ENCODE data around the gene PNPLA1. TPM values are rescaled to one million over a fixed set of nuclear protein-coding genes. Genes with fewer than 3 reads are reported as not detected.

PNPLA1 gene
- total RNA-seq, 2 donors from 2014 or later = 0.43 to 0.53 TPM

DNA sequence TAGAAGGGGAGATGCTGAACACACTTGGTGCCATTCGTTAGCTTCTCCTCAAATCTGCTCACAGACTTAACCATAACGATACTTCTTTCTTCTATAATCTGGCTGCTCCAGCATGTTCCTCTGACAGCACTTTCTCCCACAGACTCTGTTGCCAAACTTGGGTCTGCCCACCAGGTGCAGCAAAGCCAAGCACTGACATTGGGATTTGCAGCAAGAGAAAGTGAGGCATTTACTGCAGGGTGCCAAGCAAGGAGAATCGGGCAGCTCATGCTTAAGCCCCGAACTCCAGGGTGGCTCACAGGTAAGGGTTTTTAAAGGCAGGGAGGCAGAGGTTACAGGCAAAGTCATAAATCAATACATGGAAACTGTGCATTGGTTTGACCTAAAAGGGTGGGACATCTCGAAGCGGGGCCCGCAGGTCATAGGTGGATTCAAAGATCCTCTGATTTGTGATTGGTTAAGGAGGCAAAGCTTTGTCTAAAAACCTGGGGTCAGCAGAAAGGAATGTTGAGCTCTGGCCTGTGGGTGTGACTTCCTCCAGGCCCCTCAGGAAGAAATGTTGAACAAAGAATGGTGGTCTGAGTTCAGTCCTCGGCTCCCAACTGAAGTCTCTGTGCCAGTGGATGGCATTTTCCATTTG, 25.1 kb upstream of the PNPLA1 start:
- intact Hi-C loops (cut with DNase I, micrococcal nuclease) = no loop called here
- ATAC-seq (no peak), DNase-seq (no peak)

DNA sequence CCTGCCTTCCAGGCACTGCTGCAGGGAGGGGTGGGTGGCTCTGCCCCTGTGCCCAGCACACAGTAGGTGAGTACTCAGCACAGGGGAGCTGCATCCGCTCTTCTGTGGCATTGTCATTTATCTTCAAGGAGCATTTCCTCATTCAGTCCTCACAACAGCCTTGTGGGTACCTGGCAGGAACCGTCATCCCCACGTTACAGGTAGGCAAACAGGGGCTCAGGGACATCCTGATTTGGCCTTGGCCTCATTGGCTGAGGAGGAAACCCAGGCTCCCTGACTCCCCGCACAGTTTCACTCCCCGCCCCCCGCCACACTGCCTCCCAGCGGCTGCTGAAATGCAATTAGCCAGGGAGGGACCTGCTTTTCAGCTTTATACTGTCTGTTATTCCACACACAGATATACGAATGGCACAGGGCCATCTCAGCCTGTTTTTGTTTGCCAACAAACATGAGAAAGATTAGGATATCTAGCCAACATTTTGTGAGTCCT, 24.2 kb upstream of the PNPLA1 start:
- intact Hi-C loops (cut with DNase I, micrococcal nuclease) = no loop called here
- peak; percentile 57 to 74 for DNase-seq
- peak; percentile 93 for ATAC-seq

DNA sequence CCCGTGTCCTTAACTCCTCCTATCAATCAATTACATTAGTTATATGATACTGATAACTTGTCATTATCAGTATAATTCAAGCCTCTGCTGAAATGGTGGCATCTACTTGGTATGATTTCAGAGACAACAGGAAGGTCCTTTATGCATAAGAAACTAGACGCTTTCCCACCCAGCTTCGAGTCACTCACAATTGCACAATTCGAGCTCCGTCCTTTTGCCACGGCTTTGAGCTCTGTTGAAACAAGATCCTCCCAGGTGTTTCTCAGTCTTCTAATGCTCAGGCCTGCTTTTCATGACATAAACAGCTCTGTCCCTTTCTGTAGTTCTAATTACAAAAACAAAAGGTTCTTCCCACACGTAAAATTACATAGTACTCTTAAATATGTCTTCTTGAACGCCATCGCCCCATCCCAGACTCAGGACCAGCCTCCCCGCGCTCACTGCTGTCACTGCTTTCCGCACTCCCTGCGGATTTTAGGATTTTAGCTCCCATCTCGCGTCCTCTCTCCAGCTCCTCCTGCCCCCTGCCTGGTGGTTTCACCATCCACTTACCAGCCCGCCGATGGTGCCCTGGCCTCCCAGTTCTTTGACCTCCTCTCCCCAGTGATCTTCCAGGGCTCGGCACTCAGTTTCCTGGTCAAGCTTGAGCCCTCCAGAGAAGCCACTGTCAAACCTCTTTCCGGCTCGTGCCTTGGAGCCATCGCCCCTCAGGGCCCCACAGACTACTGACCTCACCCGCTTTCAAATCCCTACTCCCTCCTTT, 23.2 kb upstream of the PNPLA1 start:
- no peak for ATAC-seq
- DNase-seq = no peak

DNA sequence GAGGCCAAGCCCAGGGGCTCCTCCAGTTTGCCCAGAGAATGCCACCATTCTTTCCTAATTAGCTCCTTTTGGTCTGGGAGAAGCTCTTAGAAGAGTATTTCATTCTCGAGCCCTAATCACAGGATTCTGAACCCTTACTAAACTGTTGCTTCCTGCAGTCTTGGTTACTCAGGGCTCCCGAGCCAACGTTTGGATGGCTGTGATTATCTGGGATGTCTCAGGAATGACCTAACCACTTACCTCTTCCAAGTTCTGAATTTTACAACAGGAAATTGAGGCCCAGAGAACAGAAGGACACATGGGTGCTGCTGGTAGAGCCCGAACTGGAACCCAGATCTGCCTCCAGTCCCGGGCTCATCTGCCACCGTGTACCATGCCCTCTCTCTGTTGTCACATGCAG, 22.2 kb upstream of the PNPLA1 start:
- intact Hi-C loops (cut with DNase I, micrococcal nuclease) = no loop called here
- peak; percentile 60 for ATAC-seq
- no peak for DNase-seq

More for the DNA sequence above, 23.2 kb upstream of the PNPLA1 start:
- intact Hi-C loops (cut with DNase I, micrococcal nuclease) = no loop called here

DNA sequence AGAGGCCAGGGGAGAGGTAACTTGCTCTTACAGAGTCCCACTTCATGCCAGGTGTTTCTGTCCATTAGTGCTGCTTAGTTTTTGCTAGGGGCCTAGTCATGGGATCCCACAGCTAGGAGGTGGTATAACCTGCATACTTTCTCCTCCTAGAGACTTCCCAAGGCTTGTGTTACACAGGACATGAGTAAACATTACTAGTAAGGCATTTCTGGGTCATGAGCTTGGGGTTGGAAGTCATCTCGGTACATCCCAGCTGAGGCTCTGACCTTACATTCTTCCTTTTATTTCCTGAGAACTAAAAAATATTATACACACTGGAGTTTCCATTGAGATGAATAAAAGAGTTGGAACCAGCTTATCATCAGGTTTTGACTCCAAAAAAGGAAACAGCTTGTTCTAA, 20.9 kb upstream of the PNPLA1 start:
- ATAC-seq (no peak), DNase-seq (no peak)
- intact Hi-C loops (cut with DNase I, micrococcal nuclease) = no loop called here

DNA sequence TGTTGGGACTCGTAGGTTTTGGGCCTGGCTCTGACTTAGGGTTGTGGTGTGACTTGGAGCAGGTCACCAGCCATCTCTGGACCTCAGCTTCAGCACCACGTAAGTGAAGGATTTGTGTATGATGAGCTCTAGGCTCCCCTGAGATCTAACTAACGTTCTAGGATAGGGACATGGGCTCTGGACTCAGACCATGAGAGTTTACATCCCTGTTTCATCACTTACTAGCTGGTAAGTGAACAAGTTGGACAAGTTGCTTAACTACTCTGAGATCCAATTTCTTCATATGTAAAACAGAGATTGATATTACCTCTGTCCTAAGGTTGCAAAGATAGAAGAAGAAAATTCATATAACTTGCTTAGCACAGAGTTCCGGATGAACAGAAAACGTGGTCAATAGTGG, 20.3 kb upstream of the PNPLA1 start:
- DNase-seq (no peak), ATAC-seq (no peak)
- intact Hi-C loops (cut with DNase I, micrococcal nuclease) = no loop called here

DNA sequence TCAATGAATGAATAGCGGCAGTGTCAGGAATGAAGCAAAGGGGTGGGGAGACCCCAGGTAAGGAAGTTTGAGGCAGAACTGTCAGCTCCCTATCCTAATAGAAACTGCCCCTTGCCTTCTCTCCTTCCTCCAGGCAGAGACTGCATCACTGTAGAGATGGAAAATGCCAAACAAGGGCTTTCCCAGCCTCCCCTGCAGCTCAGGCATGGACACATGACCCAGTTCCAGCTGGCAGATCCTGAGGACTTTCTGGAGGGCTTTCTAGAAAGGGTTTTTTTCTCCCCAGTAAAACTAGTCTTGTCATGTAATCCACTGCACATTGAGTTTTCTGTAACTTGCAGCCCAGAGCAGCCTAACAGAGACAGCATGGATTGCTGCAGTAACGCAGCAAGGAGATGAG, 17.9 kb upstream of the PNPLA1 start:
- no peak for DNase-seq
- ATAC-seq = no peak
- intact Hi-C loops (cut with DNase I, micrococcal nuclease) = no loop called here

DNA sequence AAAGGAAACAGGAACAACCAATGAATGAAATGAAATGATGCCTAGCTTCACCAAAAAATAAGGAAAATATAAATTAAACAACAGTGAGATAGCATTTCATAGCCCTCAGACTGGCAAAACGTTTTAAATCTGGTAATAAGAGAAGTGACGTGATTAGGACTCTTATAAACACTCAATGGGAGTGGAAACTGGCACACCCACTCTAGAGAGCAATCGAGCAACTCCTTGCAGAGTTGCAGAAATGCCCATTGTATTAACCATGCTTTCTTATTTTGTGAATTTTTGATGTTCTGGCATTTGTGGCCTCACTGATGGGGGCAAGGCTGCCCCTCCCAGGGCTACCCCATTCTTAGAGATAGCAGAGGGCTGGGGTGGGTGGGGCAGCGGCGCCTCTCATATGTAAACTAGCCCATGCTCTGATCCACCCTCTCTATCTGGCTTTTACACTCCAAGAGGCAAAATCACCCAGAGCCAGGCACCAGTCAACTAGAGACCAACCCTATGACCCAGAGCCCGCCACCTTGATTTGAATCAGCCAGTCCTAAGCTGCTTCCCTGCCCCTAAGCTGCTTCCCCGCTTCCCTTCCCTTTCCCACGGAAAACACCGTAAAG, 6.4 kb upstream of the PNPLA1 start:
- DNase-seq (no peak), ATAC-seq (no peak)
- intact Hi-C loops (cut with DNase I, micrococcal nuclease) = no loop called here

DNA sequence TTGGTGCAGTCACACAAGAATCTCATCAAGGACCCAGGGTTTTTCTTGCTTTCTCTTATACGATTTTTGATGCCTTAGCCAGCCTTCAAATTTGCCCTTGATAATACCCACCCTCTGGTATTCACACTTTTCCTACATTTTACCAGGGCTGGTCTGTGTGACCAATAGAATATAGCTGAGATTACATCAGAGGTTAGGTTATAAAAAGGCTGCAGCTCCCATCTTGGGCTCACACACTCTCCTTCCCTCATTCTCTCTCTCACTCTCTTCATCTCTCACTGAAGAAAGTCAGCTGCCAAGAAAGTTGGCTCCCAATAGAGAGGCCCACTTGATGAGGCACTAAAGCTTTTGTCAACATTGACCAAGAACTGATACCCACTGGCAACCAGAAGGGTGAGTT, 4.1 kb upstream of the PNPLA1 start:
- ATAC-seq = no peak
- no peak for DNase-seq
- intact Hi-C loops (cut with DNase I, micrococcal nuclease) = no loop called here

DNA sequence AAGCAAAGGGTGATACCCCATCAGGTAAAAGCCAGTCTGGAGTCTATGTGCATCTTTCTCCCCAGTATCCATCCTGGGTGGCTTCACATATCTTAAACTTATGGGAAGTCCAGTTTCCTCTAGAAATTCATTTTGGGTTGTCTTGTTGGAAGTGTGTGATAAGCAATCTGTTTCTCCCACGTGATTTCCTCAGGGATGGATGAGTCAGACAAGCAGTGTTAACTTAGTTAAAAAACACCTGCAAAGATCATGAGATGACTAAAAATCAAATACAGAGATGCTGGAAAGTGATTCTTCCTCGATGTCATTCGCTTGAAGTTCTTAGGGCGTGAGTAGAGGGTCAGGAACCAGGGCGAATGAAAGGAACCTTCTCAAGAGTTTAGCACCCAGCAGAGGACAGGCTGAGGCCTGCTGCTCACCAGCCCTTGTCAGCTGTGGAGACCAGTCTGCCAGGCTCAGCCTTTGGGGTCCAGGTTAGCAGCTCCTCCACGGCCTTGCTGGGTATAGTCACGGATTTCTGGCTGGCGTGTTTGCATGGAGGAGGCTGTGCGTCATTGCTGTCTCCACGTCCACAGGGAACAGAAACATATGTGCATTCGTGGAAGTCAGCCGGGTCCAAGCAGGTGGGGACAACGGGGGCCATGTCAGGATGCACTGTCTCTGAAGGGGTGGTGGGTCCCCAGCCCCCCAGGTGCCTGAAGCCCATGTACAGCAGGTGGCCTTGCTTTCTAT, 2.8 kb upstream of the PNPLA1 start:
- DNase-seq = no peak
- intact Hi-C loops (cut with DNase I, micrococcal nuclease) = no loop called here
- no peak for ATAC-seq

DNA sequence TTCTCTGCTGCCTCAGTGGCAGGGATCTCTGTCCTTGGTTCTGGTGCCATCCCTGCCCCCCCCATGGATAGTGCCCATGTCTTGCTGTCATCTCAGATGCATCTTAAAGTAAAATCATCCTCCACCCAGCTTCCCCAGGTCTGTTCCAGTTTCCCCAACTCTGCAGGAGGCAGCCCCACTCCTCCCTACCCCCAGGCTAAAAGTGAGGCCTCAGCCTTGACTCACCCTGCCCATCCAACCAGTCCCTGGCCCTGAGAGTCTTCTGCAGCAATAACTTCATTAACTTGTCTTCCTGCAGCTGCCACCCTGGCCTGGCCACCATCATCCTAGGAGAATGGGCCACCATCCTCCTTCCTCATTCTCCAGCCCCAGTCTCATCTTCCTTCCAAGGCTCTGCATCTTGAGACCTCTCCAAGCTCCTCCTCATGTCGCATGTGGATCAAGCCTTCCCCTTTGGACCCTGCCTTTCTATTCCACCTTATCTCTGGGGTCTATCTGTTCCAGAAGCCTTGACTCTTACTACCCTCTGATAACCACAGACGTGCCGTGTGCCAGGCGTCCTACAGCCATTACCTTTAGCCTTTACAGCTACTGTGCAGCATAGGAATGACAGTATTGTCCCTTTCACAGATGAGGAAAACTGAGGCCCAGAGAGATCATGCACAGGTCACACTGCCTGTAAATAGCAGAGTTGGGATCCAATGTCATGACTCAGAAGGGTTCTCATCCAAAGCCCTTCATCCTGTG, 2.0 kb upstream of the PNPLA1 start:
- intact Hi-C loops (cut with DNase I, micrococcal nuclease) = no loop called here
- DNase-seq (no peak), ATAC-seq (no peak)

DNA sequence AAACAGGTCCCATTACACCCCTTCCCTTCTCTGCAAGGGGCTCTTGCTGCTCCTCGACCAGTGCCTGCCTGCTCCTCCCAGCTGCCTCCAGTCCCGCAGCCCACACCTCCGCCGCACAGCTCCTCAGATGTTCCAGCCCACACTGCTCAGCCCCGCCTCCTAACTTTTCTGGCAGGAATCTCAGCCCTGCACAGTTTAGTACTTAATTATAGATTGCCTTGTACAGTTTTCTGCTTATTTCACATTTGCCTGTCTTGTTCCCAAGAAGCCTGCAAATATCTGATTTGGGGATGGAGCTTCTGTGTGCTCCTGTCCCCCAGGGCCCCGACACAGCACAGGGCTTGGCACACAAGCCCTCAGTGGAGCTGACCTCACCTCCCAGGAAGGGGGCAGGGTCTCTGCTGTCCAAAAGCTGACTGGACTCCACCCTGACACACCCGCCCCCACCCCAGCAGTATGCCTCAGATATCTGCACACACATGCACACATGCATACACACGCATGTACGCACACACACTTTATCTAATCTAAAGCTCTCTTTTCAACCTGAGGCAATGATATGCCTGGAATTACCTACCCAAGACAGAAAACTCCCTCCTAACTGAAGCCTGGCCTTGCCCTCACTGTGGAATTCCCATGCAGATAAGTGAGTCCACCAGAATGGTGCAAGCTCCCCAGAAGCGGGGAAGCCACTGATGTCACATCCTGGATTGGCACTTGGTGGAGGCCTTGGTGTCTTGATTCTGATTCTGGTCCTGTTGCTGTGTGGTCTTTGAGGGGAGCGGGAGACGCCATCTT, 1.2 kb upstream of the PNPLA1 start:
- intact Hi-C loops (cut with DNase I, micrococcal nuclease) = no loop called here
- DNase-seq (peak in 1 of 2 donors; percentile 28), ATAC-seq (peak; percentile 81)

DNA sequence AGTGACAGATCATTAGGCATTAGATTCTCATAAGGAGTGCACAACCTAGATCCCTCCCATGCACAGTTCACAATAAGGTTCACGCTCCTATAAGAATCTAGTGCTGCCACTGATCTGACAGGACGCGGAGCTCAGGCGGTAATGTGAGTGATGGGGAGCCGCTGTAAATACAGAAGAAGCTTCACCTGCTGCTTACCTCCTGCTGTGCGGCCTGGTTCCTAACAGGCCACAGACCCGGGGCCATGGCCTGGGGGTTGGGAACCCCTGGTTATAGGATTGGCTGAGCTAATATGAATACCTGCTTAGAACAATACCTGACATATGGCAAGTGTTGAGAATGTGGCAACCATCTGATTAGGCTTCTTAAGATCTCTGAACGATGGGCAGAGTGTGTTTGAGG, 2.4 kb downstream of the PNPLA1 start:
- ATAC-seq (no peak), DNase-seq (no peak)
- intact Hi-C loops (cut with DNase I, micrococcal nuclease) = no loop called here

DNA sequence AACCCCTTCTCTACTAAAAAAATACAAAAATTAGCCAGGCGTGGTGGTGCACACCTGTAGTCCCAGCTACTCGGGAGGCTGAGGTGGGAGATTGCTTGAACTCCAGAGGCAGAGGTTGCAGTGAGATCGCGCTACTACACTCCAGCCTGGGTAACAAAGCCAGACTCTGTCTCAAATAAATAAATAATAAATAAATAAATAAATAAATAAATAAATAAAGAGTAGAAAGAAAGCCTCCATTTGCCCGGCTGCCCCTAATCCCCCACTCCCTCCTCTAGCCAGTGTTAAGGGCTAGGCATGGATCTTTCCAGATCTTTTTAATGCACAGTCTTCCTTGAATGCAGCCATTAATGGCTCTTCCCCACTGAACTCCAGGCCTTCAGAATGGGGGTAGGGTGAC, 3.2 kb downstream of the PNPLA1 start:
- no peak for DNase-seq
- no peak for ATAC-seq
- intact Hi-C loops (cut with DNase I, micrococcal nuclease) = no loop called here

DNA sequence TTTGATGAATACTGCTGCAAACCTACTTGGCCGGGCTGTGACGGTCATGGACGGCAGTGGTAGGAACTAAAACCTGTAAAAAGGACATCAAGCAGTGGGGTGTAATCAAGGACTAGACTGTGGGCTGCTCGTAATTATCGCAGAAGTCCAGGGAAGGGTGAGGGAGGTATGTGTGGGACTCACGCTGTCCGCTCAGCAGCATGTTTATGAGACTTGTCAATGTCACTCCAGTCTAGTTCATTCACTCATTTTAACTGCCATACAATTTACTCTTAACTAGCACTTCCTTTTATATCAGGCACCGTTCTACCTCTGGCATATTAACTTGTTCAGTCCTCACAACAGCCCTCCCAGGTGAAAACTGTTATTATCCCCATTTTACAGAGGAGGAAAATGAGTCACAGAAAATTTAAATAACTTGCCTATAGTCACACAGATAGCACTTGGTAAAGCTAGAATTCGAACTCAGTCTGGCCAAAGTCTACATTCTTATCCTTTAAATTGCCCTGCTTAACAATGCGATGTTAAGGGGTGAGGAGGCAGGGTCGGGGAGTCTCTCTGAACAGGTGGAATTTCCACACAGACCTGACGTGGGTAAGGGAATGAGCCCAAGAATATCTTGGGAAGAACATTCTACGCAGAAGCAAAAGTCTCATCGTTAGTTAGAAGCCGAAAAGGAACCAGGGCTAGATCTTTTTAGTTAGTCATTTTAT, 4.1 kb downstream of the PNPLA1 start:
- DNase-seq = no peak

DNA sequence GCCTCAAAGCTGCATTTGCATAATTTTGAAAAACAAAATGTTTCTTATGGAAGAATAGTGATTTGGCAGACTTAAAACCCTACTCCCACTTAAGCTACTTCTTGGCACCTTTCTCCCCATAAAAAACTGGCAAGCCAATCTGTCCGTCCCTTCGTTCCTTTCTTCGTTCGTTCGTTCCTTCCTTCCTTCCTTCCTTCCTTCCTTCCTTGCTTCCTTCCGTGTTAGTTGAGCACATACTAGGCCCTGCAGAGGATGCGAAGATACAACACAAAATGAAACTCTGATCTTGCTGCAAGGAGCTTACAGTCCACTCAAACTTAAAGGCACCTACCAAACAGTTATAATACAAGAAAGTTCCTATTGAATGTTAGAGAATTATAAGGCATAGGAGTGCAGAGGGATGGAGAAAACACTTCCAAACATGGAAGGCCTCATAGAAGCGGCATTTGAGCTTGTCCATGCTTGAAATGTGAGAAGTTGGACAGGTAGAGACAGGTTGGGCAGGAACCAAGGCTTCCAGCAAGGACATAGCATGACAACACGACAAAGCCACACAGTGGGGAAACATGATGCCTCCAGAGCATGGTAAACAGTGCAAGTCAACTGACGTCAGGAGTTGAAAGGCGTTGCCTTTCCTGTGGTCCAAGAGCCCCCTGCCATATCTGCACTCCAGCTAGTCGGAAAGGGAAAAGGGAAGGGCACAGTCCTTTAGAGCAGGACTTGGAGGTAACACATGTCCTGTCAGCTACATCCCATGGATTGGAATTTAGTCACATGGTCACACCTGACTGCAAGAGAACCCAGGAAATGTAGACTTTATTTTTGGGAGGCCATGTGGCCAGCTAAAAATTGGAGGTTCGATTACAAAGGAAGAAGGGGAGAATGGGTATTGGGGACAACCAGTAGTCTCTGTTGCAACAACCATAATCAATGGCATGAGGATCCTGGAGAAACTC, 7.0 kb downstream of the PNPLA1 start:
- ATAC-seq = no peak
- intact Hi-C loops (cut with DNase I, micrococcal nuclease) = no loop called here
- no peak for DNase-seq

More for the DNA sequence above, 4.1 kb downstream of the PNPLA1 start:
- intact Hi-C loops (cut with DNase I, micrococcal nuclease) = no loop called here
- ATAC-seq = peak; percentile 64

Measured in left colon (tissue), 2 donors.